Amniotic epithelial cell (primary cell): ENCODE data around the gene PHACTR2.

Experiments
- DNase-seq: peaks from one replicate; pipeline ENCODE4 v3.0.0-alpha.2; 2010; ENCODE audit warnings: low read depth

The PHACTR2 gene

DNA sequence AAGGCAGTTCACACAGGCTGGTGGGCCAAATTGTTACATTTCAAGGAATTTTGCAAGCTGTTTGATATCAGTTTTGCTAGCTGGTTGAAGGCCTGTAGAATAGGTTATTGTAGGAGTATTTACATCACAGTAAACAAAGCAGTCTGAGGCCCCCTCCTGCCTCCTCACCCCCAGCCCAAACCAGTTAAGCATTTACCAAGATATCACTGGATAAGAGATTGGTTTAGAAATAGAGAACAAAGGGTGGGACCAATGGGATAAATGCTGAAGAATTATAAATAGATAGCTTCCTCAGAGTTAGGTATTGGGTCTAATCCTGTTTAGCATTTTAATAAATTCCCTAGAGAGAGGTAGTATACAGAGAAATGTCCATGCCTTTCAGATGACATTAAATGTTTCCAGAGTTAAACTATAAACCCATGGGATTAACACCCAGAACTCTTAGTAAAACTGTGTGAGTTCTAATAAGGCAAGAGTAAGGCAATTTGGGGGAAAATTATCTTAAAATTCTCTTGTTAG lies 2.3 kb upstream of the PHACTR2 start:
- no peak for DNase-seq

DNA sequence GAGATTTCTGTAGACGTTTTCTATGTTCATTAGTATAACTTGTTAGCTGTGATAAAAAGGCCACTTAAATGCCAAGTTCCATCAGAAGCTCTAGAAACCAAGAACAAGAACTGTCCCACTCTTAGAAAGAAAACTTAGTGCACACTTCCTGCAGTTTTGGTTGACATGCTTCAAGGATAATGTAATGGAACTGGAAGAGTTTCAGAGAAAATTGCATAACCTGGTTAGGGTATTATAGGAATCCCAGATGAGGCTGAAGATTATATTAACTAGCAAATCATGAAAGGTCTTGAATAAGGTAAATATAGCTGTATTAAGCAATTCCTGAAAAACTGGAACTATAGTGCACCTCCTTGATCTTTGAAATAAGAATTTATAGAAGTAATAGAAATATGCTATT lies 1.8 kb upstream of the PHACTR2 start:
- DNase-seq, result peak; percentile 71

DNA sequence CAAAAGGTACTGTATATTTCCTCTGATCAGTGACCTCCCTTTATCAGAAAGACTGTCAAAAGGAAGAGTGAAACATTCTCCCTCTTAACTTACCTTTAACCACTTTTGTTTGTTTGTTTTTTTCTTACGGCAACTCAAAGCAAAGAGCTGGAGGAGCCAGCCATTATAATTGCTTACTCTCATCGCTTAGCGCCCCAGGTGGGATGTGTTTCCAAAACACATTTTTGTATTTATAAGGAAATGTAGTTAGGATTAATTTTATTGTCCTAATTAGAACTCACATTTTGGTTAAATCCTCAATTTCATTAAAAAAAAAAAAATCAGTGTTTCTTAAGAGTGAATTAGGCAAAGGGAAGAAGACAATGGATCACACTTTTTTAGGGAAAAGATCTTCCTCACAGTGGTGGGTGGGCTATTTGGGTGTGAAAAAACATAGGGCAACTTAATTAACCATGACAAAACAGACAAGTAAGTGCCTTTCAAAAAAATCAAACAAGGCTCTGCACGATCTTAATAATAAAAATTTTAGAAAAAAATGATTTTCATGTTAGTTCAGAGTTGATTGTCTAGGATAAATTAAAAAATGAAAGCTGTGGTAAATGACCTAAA lies 1.2 kb upstream of the PHACTR2 start:
- no peak for DNase-seq

DNA sequence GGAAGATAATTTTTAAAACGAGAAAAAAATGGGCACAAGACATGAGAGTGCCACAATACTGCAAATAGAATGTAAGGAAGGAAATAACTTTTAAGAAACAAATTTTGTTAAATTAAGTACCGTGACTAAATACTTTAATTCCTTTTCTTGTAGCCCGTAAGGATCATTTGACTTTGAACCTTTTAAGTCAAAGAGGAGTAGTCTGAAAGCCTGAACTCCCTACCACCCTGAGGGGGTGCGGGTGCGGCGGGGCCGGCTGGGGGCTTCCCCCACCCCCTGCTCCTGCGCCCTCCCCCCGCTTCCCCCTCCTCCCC lies 231 bp upstream of the PHACTR2 start:
- DNase-seq, result no peak

DNA sequence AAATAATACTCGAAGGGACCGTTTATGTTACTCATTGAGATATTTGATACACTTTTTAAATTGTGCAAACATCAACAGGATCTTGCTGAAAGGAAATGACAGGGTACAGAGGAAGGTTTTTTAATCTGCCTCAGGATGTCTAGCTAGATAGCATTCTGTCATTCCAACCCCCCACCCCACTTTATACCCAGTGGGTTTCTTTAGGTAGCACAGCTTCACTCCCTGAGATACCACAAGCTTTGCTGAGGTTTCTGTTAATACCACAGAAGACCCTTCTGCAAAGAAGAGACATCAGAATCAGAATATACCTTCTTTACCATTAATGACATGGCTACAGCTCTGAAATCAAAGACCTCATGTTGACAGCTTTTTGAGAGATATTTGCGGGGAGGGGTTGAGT lies 1.3 kb downstream of the PHACTR2 start:
- no peak for DNase-seq

DNA sequence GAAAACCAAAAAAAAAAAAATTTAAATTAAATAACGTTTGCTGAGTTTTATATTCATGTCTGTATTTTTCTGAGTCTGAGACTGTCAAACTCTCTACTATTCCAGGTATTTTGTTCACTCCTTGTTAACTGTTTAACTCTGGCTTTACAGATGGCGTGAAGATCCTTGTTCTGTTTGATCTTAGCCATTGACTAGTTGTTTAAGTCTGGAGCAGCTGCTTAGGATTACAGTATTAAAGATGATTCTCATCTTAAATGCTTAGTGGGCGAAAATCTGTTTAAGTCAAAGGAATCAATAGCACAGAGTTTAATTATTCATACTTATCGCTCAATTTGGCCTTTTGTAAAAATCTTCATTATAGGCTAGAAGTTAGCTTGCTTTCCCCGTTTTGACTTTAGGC lies 2.4 kb downstream of the PHACTR2 start:
- DNase-seq, result no peak

DNA sequence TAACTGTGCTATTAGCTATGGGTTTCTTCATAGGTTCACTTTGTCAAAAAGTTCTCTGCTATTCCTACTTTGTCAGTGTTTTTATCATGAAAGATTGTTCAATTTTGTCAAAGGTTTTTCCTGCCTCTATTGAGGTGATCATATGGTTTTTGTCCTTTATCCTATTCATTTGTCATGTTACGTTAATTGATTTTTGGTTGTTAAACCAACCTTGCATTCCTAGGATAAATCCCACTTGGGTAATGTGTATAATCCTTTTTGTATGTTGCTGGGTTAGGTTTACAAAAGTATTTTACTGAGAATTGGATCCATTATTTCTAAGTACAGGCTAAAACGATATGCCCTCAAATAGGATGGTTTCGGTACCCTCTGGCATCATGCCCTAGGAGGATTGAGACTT lies 5.0 kb downstream of the PHACTR2 start:
- no peak for DNase-seq

DNA sequence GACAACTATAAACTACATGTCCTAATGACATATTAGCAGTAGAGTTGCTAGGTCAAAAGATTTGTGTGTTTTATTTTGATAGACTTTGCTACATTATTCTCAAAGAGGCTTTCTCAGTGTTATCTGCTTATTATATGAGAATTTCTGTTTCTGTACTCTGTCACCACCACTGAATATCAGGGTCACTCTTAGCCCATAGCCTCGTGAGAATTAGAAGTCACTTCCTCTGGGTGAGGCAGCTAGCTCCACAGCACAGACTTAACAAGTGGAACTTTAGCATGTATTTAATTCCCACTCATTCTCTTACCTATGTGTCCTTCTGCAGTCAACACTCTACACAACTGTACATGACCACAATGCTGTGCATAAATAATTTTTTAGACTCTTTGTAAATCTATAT lies 6.7 kb downstream of the PHACTR2 start:
- DNase-seq, result no peak

DNA sequence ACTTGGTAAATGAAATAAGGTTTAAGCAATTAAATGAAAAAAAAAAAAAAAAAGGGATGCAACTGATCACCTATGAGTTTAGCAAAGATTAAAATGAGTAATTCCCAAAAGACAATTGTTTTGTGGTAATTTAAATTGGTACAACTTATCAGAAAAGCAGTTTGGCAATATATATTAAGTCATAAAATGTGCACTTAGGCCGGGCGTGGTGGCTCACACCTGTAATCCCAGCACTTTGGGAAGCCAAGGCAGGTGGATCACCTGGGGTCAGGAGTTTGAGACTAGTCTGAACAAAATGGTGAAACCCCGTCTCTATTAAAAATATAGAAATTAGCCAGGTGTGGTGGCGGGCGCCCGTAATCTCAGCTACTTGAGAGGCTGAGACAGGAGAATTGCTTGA lies 7.9 kb downstream of the PHACTR2 start:
- DNase-seq, result no peak

DNA sequence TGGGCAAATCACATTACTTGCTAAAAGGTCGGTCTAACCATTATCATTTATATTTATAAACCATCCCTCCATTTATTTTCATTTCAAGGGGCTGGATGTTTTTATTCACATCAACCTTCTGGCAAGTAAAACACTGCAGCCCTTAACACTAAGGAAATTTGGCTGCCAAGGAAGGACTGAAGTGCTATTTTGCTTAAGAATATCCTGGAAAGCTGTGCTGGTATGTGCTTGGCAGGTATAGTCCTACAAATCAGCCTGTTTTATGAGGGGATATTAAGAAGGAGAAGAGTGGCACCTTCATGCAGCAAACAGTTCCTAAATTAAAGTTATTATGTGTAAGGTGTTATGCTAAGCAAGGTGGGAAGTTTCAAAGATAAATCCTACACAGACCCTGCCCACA lies 9.8 kb downstream of the PHACTR2 start:
- DNase-seq, result no peak

DNA sequence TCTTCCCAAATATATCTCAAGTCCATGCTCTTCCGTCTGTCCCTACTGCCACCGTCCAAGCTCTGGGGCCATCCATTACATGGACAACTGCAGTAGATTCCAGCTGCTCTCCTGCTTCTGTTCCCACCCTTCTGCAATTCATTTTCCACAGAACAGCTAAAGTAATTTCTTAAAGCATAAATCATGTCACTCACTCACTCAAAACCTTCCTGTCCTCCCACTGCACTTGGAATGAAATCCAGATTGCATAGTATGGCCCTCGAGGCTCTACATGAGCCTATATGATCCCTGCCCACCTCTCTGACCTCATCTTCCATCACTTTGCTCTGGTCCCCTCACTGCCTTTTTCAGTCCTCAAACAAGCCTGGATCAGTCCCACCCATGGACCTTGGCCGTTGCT lies 10.9 kb downstream of the PHACTR2 start:
- no peak for DNase-seq

DNA sequence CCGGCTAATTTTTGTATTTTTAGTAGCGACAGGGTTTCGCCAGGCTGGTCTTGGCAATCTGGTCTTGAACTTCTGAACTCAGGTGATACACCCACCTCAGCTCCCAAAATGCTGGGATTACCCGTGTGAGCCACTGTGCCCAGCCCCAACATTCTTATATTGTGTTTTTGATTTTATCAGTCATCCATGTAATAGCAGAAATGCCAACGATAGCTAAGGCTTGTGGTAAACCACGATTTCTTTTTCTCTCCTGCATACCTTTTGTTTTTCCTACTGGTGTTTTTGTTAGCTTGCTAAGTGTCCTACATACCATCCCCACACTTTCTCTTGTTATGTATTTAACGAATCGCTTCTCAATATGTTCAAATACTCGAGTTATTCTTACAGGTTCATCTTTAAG lies 12.1 kb downstream of the PHACTR2 start:
- peak; percentile 55 for DNase-seq

DNA sequence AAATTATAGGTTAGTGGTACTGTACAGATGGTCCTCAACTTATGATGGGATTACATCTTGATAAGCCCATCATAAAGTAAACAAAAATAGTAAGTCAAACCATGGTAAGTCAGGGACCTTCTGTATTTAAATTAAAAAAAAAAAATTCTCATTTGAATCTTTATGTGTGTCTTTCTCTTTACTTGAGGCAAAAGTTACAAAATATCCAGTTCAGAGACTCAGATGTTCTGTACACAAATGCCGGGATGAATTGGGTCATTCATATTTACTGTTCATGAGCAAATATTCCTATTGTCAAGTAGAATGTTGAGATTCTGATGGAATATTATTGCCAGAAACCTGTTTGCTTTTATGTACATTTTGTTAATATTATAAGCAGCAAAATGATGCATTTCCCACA lies 13.4 kb downstream of the PHACTR2 start:
- no peak for DNase-seq

DNA sequence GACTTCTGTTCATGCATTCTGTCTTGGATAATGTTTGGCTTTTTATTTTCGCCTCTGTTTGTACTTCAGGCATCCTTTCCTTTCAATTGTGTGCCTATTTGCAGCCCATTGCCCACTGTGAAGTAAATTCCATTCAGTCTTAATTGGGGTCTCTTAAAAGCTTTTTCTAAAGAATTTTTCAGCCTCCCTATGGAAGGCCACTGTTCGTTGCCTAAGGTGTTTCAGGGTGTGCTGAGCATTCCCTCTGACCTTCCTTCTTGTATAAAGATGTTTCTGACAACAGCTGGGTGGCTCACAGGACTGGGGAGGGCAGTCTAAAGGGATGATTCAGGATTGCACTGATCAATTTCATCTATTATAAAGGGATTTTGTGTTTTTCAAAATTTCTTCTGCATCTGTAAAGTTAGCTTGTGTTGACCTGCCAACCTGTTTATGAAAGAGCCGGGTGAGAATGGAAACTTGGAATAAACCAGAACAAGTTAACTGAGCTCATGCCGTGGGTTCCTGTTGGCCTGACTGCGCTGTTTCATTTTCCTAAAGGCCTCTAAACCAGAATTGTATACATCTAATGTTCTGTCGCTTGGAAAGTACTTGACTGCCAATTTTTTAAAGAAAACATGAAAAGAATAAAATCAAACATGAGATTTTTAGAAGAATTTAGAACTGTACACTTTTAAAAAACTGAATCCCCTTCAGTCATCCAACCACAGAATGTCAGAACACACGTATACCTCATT lies 14.3 kb downstream of the PHACTR2 start:
- no peak for DNase-seq

DNA sequence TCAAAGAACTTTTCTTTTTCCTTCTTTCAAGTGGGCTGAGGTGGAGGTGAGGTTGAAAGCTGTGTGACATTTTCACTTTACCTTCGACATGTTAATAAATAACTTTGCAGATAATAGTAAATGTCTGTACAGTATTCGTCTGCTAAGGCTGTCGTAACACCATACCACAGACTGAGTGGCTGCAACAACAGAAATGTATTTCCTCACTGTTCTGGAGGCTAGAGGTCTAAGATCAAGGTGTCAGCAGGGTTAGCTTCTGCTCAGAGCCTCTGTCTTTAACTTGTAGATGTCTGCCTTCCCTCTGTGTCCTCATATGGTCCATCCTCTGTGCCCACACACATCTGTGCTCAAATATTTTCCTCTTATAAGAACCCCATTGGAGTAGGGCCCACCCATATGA lies 14.9 kb downstream of the PHACTR2 start:
- peak; percentile 64 for DNase-seq

DNA sequence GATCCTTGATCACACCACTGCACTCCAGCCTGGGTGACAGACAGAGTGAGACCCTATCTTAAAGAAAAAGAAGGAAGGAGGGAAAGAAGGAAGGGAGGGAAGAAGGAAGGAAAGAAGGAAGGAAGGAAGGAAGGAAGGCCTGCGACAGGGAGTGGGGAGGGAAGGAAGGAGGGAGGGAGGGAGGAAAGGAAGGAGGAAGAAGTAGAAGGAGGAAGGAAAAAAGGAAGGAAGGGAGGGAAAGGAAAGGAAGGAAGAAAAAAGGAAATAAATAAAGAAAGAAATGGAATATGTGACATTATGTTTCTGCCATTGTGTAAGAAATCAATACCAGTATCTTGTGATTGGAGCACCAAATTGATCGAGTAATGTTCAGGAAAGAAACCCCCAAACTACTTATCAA lies 16.2 kb downstream of the PHACTR2 start:
- no peak for DNase-seq

DNA sequence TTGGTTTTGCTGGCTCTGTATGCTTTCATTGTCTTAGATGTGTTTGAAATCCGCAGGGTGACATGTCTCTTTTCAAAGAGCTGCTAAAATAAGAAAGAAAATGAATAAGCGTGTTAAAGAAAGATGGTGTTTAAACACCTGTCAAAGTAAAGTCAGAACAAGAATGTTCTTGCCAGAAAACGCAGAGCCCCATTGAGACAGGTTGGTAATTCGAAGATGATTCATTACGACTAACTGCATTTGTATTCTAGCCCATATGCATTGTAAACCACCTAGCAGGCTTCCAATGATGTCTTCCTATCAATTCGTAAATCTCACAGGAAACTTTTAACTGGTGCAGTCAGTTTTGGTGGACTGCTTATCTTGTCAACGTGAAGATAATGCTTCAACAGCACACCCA lies 16.8 kb downstream of the PHACTR2 start:
- no peak for DNase-seq

DNA sequence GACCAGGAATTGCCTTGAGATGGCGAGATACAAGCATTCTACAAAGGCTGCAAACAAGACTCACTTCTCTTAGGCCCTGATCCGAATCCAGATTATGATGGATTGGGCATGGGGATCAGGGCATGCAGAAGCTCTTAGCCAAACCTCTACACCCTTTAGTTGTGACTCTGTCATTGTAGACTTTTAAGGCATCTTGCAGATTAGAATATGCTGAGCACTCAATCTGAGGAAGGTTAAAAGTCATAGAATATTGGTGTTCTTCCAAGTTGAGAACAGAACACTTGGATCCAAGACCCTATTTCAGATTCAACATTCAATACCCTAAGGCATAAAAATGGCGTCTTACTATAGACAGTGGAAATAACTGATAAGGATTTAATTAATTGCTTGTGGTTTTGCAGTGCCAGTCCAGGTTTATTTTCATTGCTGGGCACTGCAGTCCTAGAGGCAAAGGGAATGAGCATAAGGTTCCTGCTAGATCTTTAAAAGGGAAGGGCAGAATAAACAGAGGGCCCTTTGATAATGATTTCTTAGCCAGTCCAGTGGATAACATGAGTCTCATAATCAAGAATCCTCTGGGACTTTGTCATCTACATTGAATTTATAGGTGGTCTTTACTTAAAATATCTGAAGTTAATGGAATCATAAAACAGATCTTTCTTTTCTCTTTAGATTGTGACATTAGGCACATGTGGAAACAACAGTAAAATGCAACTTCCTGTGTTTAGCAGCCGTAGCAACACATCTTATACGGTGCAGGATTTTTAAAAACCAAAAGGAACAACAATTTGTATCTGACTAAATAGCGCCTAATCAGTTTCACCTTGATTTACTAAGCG lies 17.6 kb downstream of the PHACTR2 start:
- no peak for DNase-seq

DNA sequence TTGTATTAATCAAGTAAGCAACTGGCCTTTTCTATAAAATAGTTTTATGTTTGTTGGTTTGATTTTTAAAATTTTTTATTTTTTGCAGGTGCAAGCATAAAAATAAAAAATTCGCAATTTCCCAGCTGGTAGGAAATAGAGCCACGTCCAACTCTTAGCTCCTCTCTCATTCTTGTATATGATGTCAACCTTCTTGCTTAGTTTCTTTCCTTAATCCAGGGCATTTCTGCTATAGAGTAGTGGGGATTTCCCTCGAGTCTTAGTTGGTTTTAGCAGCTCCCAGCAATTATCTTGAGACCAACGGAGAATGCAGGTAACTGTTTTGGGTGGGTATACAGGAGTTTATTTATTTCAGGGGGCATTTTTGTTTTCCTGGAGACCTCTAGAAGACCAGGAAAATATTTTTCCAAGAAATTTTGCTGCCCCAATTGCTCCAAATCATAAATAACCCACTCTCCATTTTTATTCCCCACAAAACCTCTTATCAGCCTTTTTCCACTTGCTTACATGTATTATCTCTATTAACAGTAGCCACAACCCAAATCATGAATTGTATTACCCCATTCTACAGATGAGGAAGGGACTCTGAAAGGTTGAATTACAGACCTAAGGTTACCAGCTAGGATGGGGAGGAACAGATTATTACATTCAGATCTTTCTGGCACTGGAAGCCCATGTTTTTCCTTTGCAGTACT lies 18.4 kb downstream of the PHACTR2 start:
- DNase-seq, result no peak

DNA sequence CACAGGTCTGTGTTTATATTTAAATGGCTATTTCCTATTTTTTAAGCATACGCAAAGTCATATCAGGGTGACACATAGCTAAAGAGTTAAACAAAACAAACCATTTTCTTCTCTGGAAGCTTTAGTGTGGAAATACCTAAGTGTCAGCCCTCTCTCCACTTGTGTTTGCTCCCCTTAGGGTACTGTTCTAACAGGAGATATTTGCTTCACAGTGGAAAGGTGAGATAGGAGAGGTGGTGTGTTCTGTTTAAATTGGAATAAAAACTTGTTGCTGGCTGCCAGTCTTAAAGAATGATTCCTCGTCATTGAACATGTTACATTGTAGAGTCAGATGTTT lies 18.9 kb downstream of the PHACTR2 start:
- no peak for DNase-seq

DNA sequence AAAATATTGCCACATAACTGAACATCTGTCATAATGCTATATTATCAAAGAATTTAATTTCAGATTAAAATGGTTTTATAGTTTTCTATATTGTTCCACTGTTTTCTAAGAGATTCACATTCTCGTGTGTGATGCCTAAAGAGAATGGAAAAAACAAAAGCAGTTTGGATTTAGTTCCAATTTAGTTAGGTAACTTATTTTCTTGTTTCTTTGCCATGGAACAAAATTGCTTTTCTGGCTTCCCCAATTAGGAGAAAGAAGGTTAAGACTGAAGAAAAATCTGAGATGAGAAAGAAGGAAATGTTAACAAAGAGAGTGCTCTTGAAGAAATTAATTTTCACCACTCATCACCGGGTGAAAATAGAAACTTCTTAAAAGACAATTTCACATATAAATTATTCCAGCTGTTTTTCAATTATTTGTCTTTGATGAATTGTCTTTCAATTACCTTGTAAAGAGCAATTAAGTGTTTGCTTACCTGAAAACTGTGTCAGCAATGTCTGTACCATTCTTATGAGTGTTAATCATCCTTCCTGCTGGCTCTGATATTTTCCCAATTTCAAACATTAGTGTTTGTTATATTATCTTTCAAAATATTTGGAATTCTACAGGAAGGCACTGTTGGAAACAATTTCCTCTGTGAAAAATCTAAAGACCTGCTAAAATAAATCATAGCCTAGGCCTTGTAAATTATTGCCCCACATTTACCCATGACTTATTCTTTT lies 19.5 kb downstream of the PHACTR2 start:
- no peak for DNase-seq

DNA sequence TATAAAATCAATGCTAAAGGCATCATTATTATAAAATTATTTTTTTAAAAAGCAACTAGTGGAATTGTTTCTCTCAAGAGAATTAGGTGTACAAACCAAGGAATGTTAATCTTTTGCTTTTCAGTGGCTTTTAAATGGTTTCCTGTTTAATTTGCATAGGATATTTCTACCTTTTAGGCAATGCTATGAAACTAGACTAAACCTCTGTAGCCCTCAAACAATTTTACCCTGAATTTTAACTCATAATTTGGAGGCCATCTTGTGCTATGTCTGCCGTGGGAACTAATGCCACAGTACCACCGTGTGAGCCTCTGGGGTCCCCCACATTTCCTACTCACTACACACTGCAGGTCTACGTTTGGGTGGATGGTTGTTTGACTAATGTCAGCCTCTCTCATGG lies 20.6 kb downstream of the PHACTR2 start:
- no peak for DNase-seq
